Inflammatory macrophage treated with lipopolysaccharide for 4 hours (primary cell): Measurements from ENCODE around the gene UMODL1.

ENCODE experiments used
- DNase-seq: peaks from one replicate; pipeline ENCODE4 v3.0.0-alpha.2; 2020

UMODL1 gene

GRCh38 chr21:42118901-42119300 is 47.8 kb downstream of the UMODL1 start:
- DNase-seq, result no peak

- DNase-seq, result no peak
Measured at GRCh38 chr21:42120101-42120902, 49.2 kb downstream of the UMODL1 start.

- no peak for DNase-seq
Measured at GRCh38 chr21:42120903-42121535, 49.9 kb downstream of the UMODL1 start.

GRCh38 chr21:42121794-42122193 is 50.7 kb downstream of the UMODL1 start:
- DNase-seq, result no peak

- no peak for DNase-seq
Measured at GRCh38 chr21:42122398-42122797, 51.3 kb downstream of the UMODL1 start.

GRCh38 chr21:42122808-42123207 is 51.7 kb downstream of the UMODL1 start:
- no peak for DNase-seq

GRCh38 chr21:42123219-42123908 is 52.2 kb downstream of the UMODL1 start:
- no peak for DNase-seq

- DNase-seq, result no peak
Measured at GRCh38 chr21:42124081-42124480, 53.0 kb downstream of the UMODL1 start.

- no peak for DNase-seq
Measured at GRCh38 chr21:42124826-42125570, 53.9 kb downstream of the UMODL1 start.

- DNase-seq, result peak; percentile 44
Measured at GRCh38 chr21:42125571-42126544, 54.7 kb downstream of the UMODL1 start.

- DNase-seq, result no peak
Measured at GRCh38 chr21:42127164-42128150, 56.3 kb downstream of the UMODL1 start.

- no peak for DNase-seq
Measured at GRCh38 chr21:42129300-42130266, 58.5 kb downstream of the UMODL1 start.

GRCh38 chr21:42130441-42130840 is 59.3 kb downstream of the UMODL1 start:
- no peak for DNase-seq

GRCh38 chr21:42132183-42132582 is 61.1 kb downstream of the UMODL1 start:
- DNase-seq, result no peak

GRCh38 chr21:42133131-42133530 is 62.0 kb downstream of the UMODL1 start:
- DNase-seq, result no peak

GRCh38 chr21:42135386-42136052 is 64.4 kb downstream of the UMODL1 start:
- no peak for DNase-seq

- DNase-seq, result no peak
Measured at GRCh38 chr21:42137191-42137904, 66.2 kb downstream of the UMODL1 start.
